ENCODE data around the gene ANKRD52.

- TF ChIP-seq CTCF (IDR thresholded peaks at IDR 0.05) (no peak), EP300 (IDR thresholded peaks at IDR 0.05) (no peak), POLR2A (IDR thresholded peaks at IDR 0.05; ENCODE audit: low read depth) (no peak)
Observed at GRCh38 chr12:56230432-56231183, 27.6 kb downstream of the ANKRD52 start.

All from esophagus muscularis mucosa (tissue), 4 donors.